HepG2 (cell line): Measurements from ENCODE around the gene PDSS2. TPM values are rescaled to one million over a fixed set of nuclear protein-coding genes. Genes with fewer than 3 reads are reported as not detected.

Source experiments
- BORCS8-MEF2B ChIP-seq: sonication (generic); formaldehyde crosslinking; IDR thresholded peaks from 2 replicates; pipeline ENCODE4 v1.8.0; 2022; ENCODE audit warnings: mild to moderate bottlenecking, missing genetic modification reagents
- CBX2 ChIP-seq, 2 experiments: fragments of 200-600 bp in 1 of 2; sonication (generic); formaldehyde crosslinking in 1 of 2; IDR thresholded peaks; 2 replicates each; pipeline versions ENCODE4 v1.7.0 to v1.8.1; 2018 to 2022; ENCODE audit warnings: low read depth in 2 of 2, low read length in 1 of 2, mild to moderate bottlenecking in 1 of 2, missing genetic modification reagents in 1 of 2
- CCAR2 ChIP-seq: fragments of 200-400 bp; formaldehyde crosslinking; optimal IDR thresholded peaks from 2 replicates; pipeline ENCODE3; 2018; ENCODE audit warnings: low read depth, mild to moderate bottlenecking, low read length, moderate library complexity
- CHCHD3 ChIP-seq: sonication (generic); formaldehyde crosslinking; IDR thresholded peaks from 2 replicates; pipeline ENCODE4 v1.8.0; 2022; ENCODE audit warnings: mild to moderate bottlenecking, missing genetic modification reagents, moderate library complexity
- ESRRA ChIP-seq: sonication (generic); formaldehyde crosslinking; IDR thresholded peaks from 2 replicates; pipeline ENCODE4 v1.5.1; 2020; ENCODE audit warnings: mild to moderate bottlenecking, low read depth, missing genetic modification reagents
- GTF2F1 ChIP-seq: fragments of 150-350 bp; IDR thresholded peaks from 2 replicates; pipeline ENCODE4 v1.6.1; 2014; ENCODE audit warnings: low read length
- IRF2 ChIP-seq: IDR thresholded peaks from 2 replicates; pipeline ENCODE4 v1.6.1; 2018; ENCODE audit warnings: missing genetic modification reagents, missing compliant biosample characterization
- MLLT10 ChIP-seq: sonication (generic); formaldehyde crosslinking; IDR thresholded peaks from 2 replicates; pipeline ENCODE4 v1.4.0; 2020; ENCODE audit warnings: missing genetic modification reagents
- NCOA2 ChIP-seq: sonication (generic); formaldehyde crosslinking; IDR thresholded peaks from 2 replicates; pipeline ENCODE4 v1.8.0; 2022; ENCODE audit warnings: inconsistent platforms
- NFE2 ChIP-seq: sonication (generic); formaldehyde crosslinking; IDR thresholded peaks from 2 replicates; pipeline ENCODE4 v1.4.0; 2020; ENCODE audit warnings: missing genetic modification reagents
- PHF21A ChIP-seq: sonication (generic); formaldehyde crosslinking; IDR thresholded peaks from 2 replicates; pipeline ENCODE4 v1.5.0; 2020; ENCODE audit warnings: mild to moderate bottlenecking, missing genetic modification reagents
- RBAK ChIP-seq: sonication (generic); formaldehyde crosslinking; IDR thresholded peaks from 2 replicates; pipeline ENCODE4 v1.5.1; 2020; ENCODE audit warnings: mild to moderate bottlenecking, missing genetic modification reagents
- SYNCRIP ChIP-seq: fragments of 200-400 bp; formaldehyde crosslinking; IDR thresholded peaks from 2 replicates; pipeline ENCODE4 v1.6.1; 2018; ENCODE audit warnings: mild to moderate bottlenecking, low read depth, low read length; ENCODE audit not compliant: insufficient read depth
- TGIF2 ChIP-seq: IDR thresholded peaks from 2 replicates; pipeline ENCODE4 v1.6.1; 2016; ENCODE audit warnings: control low read depth, missing compliant biosample characterization
- U2AF1 ChIP-seq: fragments of 200-400 bp; formaldehyde crosslinking; optimal IDR thresholded peaks from 2 replicates; pipeline ENCODE3; 2017; ENCODE audit warnings: mild to moderate bottlenecking, low read depth, low read length
- ZFP37 ChIP-seq: sonication (generic); formaldehyde crosslinking; IDR thresholded peaks from 2 replicates; pipeline ENCODE4 v1.4.0; 2020; ENCODE audit warnings: missing genetic modification reagents, borderline replicate concordance
- ZNF138 ChIP-seq: sonication (generic); formaldehyde crosslinking; IDR thresholded peaks from 2 replicates; pipeline ENCODE4 v1.5.0; 2020; ENCODE audit warnings: mild to moderate bottlenecking, low read depth, missing genetic modification reagents
- ZNF263 ChIP-seq: sonication (generic); formaldehyde crosslinking; IDR thresholded peaks from 2 replicates; pipeline ENCODE4 v1.4.0; 2020; ENCODE audit warnings: missing genetic modification reagents
- ZNF30 ChIP-seq: sonication (generic); formaldehyde crosslinking; IDR thresholded peaks from 2 replicates; pipeline ENCODE4 v1.5.0; 2020; ENCODE audit warnings: mild to moderate bottlenecking, missing genetic modification reagents
- ZNF335 ChIP-seq: sonication (generic); formaldehyde crosslinking; IDR thresholded peaks from 2 replicates; pipeline ENCODE4 v1.4.0; 2020; ENCODE audit warnings: missing genetic modification reagents
- ZNF547 ChIP-seq: sonication (generic); formaldehyde crosslinking; IDR thresholded peaks from 2 replicates; pipeline ENCODE4 v1.5.1; 2020; ENCODE audit warnings: mild to moderate bottlenecking, missing genetic modification reagents
- ZNF549 ChIP-seq: sonication (generic); formaldehyde crosslinking; IDR thresholded peaks from 2 replicates; pipeline ENCODE4 v1.5.0; 2020; ENCODE audit warnings: missing genetic modification reagents
- ZNF678 ChIP-seq: sonication (generic); formaldehyde crosslinking; IDR thresholded peaks from 2 replicates; pipeline ENCODE4 v1.4.0; 2020; ENCODE audit warnings: mild to moderate bottlenecking, missing genetic modification reagents
- ZNF746 ChIP-seq: sonication (generic); formaldehyde crosslinking; IDR thresholded peaks from 2 replicates; pipeline ENCODE4 v1.8.0; 2022; ENCODE audit warnings: mild to moderate bottlenecking, missing genetic modification reagents
- ZNF780A ChIP-seq: sonication (generic); formaldehyde crosslinking; IDR thresholded peaks from 2 replicates; pipeline ENCODE4 v1.8.0; 2022; ENCODE audit warnings: mild to moderate bottlenecking, missing genetic modification reagents, moderate library complexity
- ZNF850 ChIP-seq: sonication (generic); formaldehyde crosslinking; conservative IDR thresholded peaks from 2 replicates; pipeline ENCODE4 v1.9.0; 2021; ENCODE audit warnings: mild to moderate bottlenecking, missing genetic modification reagents
- polyA plus RNA-seq, 8 experiments: library from polyadenylated mRNA; depleted of rRNA in 3 of 8; stranded (reverse) in 7 of 8; unstranded in 1 of 8; fragments of >200 nt; fragmentation: Illumina TruSeq in 4 of 8; extraction: Trizol in 4 of 8; gene quantifications; 2 replicates each; pipeline versions ENCODE4 v1.2.1 to v1.2.3, GENCODE V29; 2011 to 2016; ENCODE audit warnings: low read depth in 4 of 8, missing spikeins in 1 of 8, mixed read lengths in 1 of 8; ENCODE audit not compliant: insufficient read depth in 1 of 8
- total RNA-seq, 5 experiments: library from RNA; depleted of rRNA; stranded (reverse); fragments of >200 nt; fragmentation: Illumina TruSeq; extraction: Trizol; gene quantifications; 2 replicates each; pipeline ENCODE4 v1.2.3, GENCODE V29; 2016; ENCODE audit warnings: low read depth in 1 of 5
- TF ChIP-seq, protein P1 (sequence below): sonication (generic); formaldehyde crosslinking; IDR thresholded peaks from 2 replicates; pipeline ENCODE4 v1.4.0; 2020; ENCODE audit warnings: low read depth, mild to moderate bottlenecking, missing genetic modification reagents
- TF ChIP-seq, protein P2 (sequence below): sonication (generic); formaldehyde crosslinking; IDR thresholded peaks from 2 replicates; pipeline ENCODE4 v1.4.0; 2020; ENCODE audit warnings: missing genetic modification reagents, low read depth, mild to moderate bottlenecking, borderline replicate concordance
- TF ChIP-seq, protein P3 (sequence below): fragments of 450-650 bp; IDR thresholded peaks from 2 replicates; pipeline ENCODE4 v1.6.1; 2017; ENCODE audit warnings: mild to moderate bottlenecking

PDSS2 gene
- total and polyA plus RNA-seq, 2 of the 13 experiments (the other 11 are each of a cell fraction or from before 2014, with no cell fraction given), result 16.2 to 17.0 TPM

DNA sequence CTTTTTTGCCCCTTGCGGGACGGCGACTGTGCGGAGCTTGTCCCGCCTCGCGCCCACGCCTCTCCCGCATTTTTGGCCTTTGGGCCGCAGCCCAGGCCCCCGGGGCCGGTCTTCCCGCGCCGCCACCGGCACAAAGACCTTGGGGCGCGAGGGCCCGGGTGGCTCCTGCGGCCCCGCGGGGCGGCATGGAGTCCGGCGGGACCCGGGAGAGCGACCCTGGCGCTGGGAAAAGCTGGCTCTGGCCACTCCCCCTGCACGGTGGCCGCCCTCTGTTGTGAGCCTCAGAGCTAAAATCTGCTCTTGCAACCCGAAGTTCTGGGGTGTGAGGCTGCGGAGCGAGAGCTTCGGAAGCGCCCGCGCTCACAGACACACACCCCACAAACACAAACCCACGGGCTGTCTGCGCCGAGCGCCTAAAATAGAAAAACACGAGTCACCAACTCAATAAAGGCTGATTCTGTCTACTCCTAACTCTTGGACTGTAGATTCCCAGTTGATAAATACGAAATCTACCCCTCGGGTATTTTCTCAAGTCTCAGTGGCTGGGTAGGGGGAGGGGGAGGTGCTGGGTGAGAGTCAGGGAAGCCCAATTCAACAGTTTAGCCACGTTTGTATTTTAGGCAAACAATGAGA lies 343.6 kb downstream of the PDSS2 start (continued):
- TF ChIP-seq, protein P1, sequence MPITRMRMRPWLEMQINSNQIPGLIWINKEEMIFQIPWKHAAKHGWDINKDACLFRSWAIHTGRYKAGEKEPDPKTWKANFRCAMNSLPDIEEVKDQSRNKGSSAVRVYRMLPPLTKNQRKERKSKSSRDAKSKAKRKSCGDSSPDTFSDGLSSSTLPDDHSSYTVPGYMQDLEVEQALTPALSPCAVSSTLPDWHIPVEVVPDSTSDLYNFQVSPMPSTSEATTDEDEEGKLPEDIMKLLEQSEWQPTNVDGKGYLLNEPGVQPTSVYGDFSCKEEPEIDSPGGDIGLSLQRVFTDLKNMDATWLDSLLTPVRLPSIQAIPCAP (CRISPR knock-in tag), result no peak
- no peak for TF ChIP-seq TGIF2 (CRISPR knock-in tag)
- TF ChIP-seq MLLT10 (CRISPR knock-in tag), result no peak
- TF ChIP-seq NFE2 (CRISPR knock-in tag), result no peak
- TF ChIP-seq CCAR2, result no peak
- TF ChIP-seq NCOA2 (CRISPR knock-in tag), result no peak
- no peak for TF ChIP-seq ZNF678 (CRISPR knock-in tag)
- TF ChIP-seq CHCHD3, result no peak
- no peak for TF ChIP-seq ZNF138 (CRISPR knock-in tag)
- peak; percentile 45; the same call in 1 of the 2 replicates for TF ChIP-seq ZNF547
- TF ChIP-seq BORCS8-MEF2B, result no peak
- no peak for TF ChIP-seq ZNF746 (CRISPR knock-in tag)
- TF ChIP-seq, protein P2, sequence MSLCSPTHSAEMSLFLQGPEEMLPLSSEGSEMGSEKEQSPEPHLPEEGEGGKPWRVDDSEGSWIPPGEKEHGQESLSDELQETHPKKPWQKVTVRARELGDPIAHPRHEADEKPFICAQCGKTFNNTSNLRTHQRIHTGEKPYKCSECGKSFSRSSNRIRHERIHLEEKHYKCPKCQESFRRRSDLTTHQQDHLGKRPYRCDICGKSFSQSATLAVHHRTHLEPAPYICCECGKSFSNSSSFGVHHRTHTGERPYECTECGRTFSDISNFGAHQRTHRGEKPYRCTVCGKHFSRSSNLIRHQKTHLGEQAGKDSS, result no peak
- no peak for TF ChIP-seq ZNF549 (CRISPR knock-in tag)
- TF ChIP-seq GTF2F1, result no peak
- no peak for TF ChIP-seq ESRRA (CRISPR knock-in tag)
- no peak for TF ChIP-seq ZNF780A (CRISPR knock-in tag)
- no peak for TF ChIP-seq SYNCRIP
- no peak for TF ChIP-seq ZNF30 (CRISPR knock-in tag)
- no peak for TF ChIP-seq ZNF850 (CRISPR knock-in tag)
- 0 out of 2 replicates have a peak, but pooled peaks have one; percentile 22 for TF ChIP-seq IRF2 (CRISPR knock-in tag)
- TF ChIP-seq ZNF335 (CRISPR knock-in tag), result peak; percentile 68; the same call in 1 of the 2 replicates
- TF ChIP-seq U2AF1, result no peak
- no peak for TF ChIP-seq CBX2 (IDR thresholded peaks at IDR 0.05; ENCODE audit: low read depth, low read length)
- no peak for TF ChIP-seq CBX2 (CRISPR knock-in tag; IDR thresholded peaks at IDR 0.05; ENCODE audit: low read depth)
- TF ChIP-seq ZNF263 (CRISPR knock-in tag), result no peak; the same call in 1 of the 2 replicates
- TF ChIP-seq ZFP37, result no peak
- TF ChIP-seq, protein P3, sequence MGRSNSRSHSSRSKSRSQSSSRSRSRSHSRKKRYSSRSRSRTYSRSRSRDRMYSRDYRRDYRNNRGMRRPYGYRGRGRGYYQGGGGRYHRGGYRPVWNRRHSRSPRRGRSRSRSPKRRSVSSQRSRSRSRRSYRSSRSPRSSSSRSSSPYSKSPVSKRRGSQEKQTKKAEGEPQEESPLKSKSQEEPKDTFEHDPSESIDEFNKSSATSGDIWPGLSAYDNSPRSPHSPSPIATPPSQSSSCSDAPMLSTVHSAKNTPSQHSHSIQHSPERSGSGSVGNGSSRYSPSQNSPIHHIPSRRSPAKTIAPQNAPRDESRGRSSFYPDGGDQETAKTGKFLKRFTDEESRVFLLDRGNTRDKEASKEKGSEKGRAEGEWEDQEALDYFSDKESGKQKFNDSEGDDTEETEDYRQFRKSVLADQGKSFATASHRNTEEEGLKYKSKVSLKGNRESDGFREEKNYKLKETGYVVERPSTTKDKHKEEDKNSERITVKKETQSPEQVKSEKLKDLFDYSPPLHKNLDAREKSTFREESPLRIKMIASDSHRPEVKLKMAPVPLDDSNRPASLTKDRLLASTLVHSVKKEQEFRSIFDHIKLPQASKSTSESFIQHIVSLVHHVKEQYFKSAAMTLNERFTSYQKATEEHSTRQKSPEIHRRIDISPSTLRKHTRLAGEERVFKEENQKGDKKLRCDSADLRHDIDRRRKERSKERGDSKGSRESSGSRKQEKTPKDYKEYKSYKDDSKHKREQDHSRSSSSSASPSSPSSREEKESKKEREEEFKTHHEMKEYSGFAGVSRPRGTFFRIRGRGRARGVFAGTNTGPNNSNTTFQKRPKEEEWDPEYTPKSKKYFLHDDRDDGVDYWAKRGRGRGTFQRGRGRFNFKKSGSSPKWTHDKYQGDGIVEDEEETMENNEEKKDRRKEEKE, result no peak
- TF ChIP-seq PHF21A, result peak; percentile 23; the same call in 1 of the 2 replicates
- TF ChIP-seq RBAK (CRISPR knock-in tag), result no peak
